Measurements from ENCODE around the gene EDRF1.

- TF ChIP-seq, protein P1, sequence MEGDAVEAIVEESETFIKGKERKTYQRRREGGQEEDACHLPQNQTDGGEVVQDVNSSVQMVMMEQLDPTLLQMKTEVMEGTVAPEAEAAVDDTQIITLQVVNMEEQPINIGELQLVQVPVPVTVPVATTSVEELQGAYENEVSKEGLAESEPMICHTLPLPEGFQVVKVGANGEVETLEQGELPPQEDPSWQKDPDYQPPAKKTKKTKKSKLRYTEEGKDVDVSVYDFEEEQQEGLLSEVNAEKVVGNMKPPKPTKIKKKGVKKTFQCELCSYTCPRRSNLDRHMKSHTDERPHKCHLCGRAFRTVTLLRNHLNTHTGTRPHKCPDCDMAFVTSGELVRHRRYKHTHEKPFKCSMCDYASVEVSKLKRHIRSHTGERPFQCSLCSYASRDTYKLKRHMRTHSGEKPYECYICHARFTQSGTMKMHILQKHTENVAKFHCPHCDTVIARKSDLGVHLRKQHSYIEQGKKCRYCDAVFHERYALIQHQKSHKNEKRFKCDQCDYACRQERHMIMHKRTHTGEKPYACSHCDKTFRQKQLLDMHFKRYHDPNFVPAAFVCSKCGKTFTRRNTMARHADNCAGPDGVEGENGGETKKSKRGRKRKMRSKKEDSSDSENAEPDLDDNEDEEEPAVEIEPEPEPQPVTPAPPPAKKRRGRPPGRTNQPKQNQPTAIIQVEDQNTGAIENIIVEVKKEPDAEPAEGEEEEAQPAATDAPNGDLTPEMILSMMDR (IDR thresholded peaks at IDR 0.05), result no peak
- no peak for TF ChIP-seq POLR2A (IDR thresholded peaks at IDR 0.05; ENCODE audit: low read depth)
These were observed 8.3 kb upstream of the EDRF1 start for GRCh38 chr10:125711110-125711750.

All from esophagus muscularis mucosa (tissue), 3 donors.